Neuronal stem cell (in vitro differentiated cells): ENCODE measurements around the gene VSIG8.

ENCODE experiments used
- DNase-seq: peaks from one replicate; pipeline ENCODE4 v3.0.0-alpha.2; 2013; ENCODE audit warnings: low spot score
- H2AFZ ChIP-seq: one replicate; pipeline ENCODE4 v1.6.1; 2013; ENCODE audit warnings: mild to moderate bottlenecking, low read length, inconsistent platforms
- H2AK5ac ChIP-seq: 2 replicates; pipeline ENCODE4 v1.6.1; 2013; ENCODE audit warnings: low read depth, mild to moderate bottlenecking, inconsistent platforms, low read length, moderate library complexity, mixed read lengths
- H2BK120ac ChIP-seq: 2 replicates; pipeline ENCODE4 v1.6.1; 2013; ENCODE audit warnings: low read depth, mild to moderate bottlenecking, inconsistent platforms, low read length, moderate library complexity, mixed read lengths
- H2BK12ac ChIP-seq: one replicate; pipeline ENCODE4 v1.6.1; 2013; ENCODE audit warnings: low read length, inconsistent platforms
- H2BK15ac ChIP-seq: 2 replicates; pipeline ENCODE4 v1.6.1; 2013; ENCODE audit warnings: mild to moderate bottlenecking, low read length, inconsistent platforms, mixed read lengths
- H2BK5ac ChIP-seq: one replicate; pipeline ENCODE4 v1.6.1; 2013; ENCODE audit warnings: inconsistent platforms, mild to moderate bottlenecking, low read length, moderate library complexity
- H3K14ac ChIP-seq: one replicate; pipeline ENCODE4 v1.6.1; 2013; ENCODE audit warnings: low read length, inconsistent platforms
- H3K18ac ChIP-seq: 2 replicates; pipeline ENCODE4 v1.6.1; 2013; ENCODE audit warnings: low read length, inconsistent platforms
- H3K23ac ChIP-seq: 2 replicates; pipeline ENCODE4 v1.6.1; 2013; ENCODE audit warnings: low read depth, mild to moderate bottlenecking, mixed read lengths, low read length, inconsistent platforms; ENCODE audit not compliant: poor library complexity
- H3K27ac ChIP-seq: replicated peaks from 3 replicates; pipeline ENCODE4 v1.5.1; 2013; ENCODE audit warnings: low read length, inconsistent platforms
- H3K27me3 ChIP-seq, 3 experiments: 2 replicates each; pipeline ENCODE4 v1.6.1; 2013; ENCODE audit warnings: low read length in 3 of 3, mild to moderate bottlenecking in 2 of 3, inconsistent platforms in 1 of 3, low read depth in 1 of 3, mixed read lengths in 1 of 3, moderate library complexity in 1 of 3; ENCODE audit not compliant: control insufficient read depth in 3 of 3, insufficient read depth in 3 of 3
- H3K36me3 ChIP-seq, 2 donors: replicated peaks in 1 of 2; 2 replicates each; pipeline ENCODE4 v1.6.1; 2013; ENCODE audit warnings: low read length in 2 of 2; ENCODE audit not compliant: control insufficient read depth in 2 of 2, insufficient read depth in 2 of 2
- H3K4ac ChIP-seq: 2 replicates; pipeline ENCODE4 v1.6.1; 2013; ENCODE audit warnings: inconsistent platforms, mild to moderate bottlenecking, low read length, moderate library complexity
- H3K4me1 ChIP-seq, 2 donors: 1 replicate in 1 of 2; 2 replicates in 1 of 2; pipeline ENCODE4 v1.6.1; 2013; ENCODE audit warnings: low read length in 2 of 2, low read depth in 1 of 2; ENCODE audit not compliant: control insufficient read depth in 2 of 2, insufficient read depth in 1 of 2
- H3K4me2 ChIP-seq: one replicate; pipeline ENCODE4 v1.6.1; 2013; ENCODE audit warnings: mild to moderate bottlenecking, low read length, inconsistent platforms; ENCODE audit not compliant: insufficient read depth, poor library complexity, severe bottlenecking
- H3K4me3 ChIP-seq, 2 donors: 2 replicates each; pipeline ENCODE4 v1.5.1; 2013; ENCODE audit warnings: low read length in 2 of 2, mild to moderate bottlenecking in 2 of 2, inconsistent platforms in 1 of 2, moderate library complexity in 1 of 2
- H3K79me1 ChIP-seq: one replicate; pipeline ENCODE4 v1.6.1; 2013; ENCODE audit warnings: low read depth, mild to moderate bottlenecking, inconsistent platforms, low read length, moderate library complexity
- H3K9ac ChIP-seq: one replicate; pipeline ENCODE4 v1.6.1; 2013; ENCODE audit warnings: mild to moderate bottlenecking, low read depth, low read length, inconsistent platforms; ENCODE audit not compliant: poor library complexity
- H3K9me3 ChIP-seq, 2 donors: replicated peaks in 1 of 2; 2 replicates each; pipeline versions ENCODE3 to v1.6.1; 2013; ENCODE audit warnings: low read length in 2 of 2, mild to moderate bottlenecking in 2 of 2, inconsistent platforms in 1 of 2, low read depth in 1 of 2, mixed read lengths in 1 of 2, moderate library complexity in 1 of 2; ENCODE audit not compliant: control insufficient read depth in 2 of 2, insufficient read depth in 1 of 2
- H4K8ac ChIP-seq: one replicate; pipeline ENCODE4 v1.6.1; 2013; ENCODE audit warnings: low read depth, mild to moderate bottlenecking, inconsistent platforms, low read length, moderate library complexity
- H4K91ac ChIP-seq: one replicate; pipeline ENCODE4 v1.6.1; 2013; ENCODE audit warnings: low read length, low read depth, mild to moderate bottlenecking, inconsistent platforms; ENCODE audit not compliant: poor library complexity
- whole genome bisulfite sequencing, 2 donors: extraction: QIAGEN DNeasy Blood & Tissue Kit; methylation state at CpG; one replicate each; pipeline ENCODE4 v1.1.7; 2013; ENCODE audit warnings: missing lambda C conversion rate in 2 of 2, mixed read lengths in 1 of 2; ENCODE audit not compliant: insufficient read length in 2 of 2, insufficient replicate concordance in 1 of 2; ENCODE audit errors: extremely low coverage in 2 of 2; 5-methylcytosine and 5-hydroxymethylcytosine counted together

VSIG8 gene

GRCh38 chr1:159831412-159832141 is 30.9 kb downstream of the VSIG8 start:
- Histone ChIP-seq H3K27ac (no peak overlapping the region), H3K9ac (no peak overlapping the region), H2AFZ (no peak overlapping the region), H4K91ac (no peak overlapping the region), H3K4me1 (peaks cover 0 to 7% of the 10 kb centered on the region in 2 donors), H3K18ac (no peak overlapping the region), H3K14ac (no peak overlapping the region), H3K4ac (no peak overlapping the region), H3K4me2 (no peak overlapping the region), H3K36me3 (no peaks in the 10 kb centered on the region), H2BK5ac (no peak overlapping the region), H3K9me3 (no peaks in the 10 kb centered on the region), H2AK5ac (no peak overlapping the region), H2BK120ac (no peak overlapping the region), H3K27me3 (peaks cover 0 to 51% (median 0%) of the 10 kb centered on the region in 3 experiments), H3K4me3 (no peak overlapping the region), H2BK15ac (no peak overlapping the region), H4K8ac (no peak overlapping the region), H3K23ac (no peak overlapping the region), H3K79me1 (no peaks in the 10 kb centered on the region), H2BK12ac (no peak overlapping the region)
- no peak for DNase-seq
- WGBS, 2 donors = no CpG with 5 or more reads among the region's 7 CpGs

GRCh38 chr1:159830722-159831121 is 31.7 kb downstream of the VSIG8 start:
- Histone ChIP-seq H4K91ac (no peak overlapping the region), H3K18ac (no peak overlapping the region), H3K9ac (no peak overlapping the region), H3K4me1 (peaks cover 0 to 7% of the 10 kb centered on the region in 2 donors), H3K4me2 (no peak overlapping the region), H2BK120ac (no peak overlapping the region), H2BK12ac (no peak overlapping the region), H4K8ac (no peak overlapping the region), H3K4me3 (no peak overlapping the region), H3K23ac (no peak overlapping the region), H3K27ac (no peak overlapping the region), H3K9me3 (no peaks in the 10 kb centered on the region), H2BK5ac (no peak overlapping the region), H2AK5ac (no peak overlapping the region), H2AFZ (no peak overlapping the region), H3K27me3 (peaks cover 0 to 56% (median 0%) of the 10 kb centered on the region in 3 experiments), H3K36me3 (no peaks in the 10 kb centered on the region), H3K14ac (no peak overlapping the region), H3K79me1 (no peaks in the 10 kb centered on the region), H2BK15ac (no peak overlapping the region), H3K4ac (no peak overlapping the region)
- DNase-seq = no peak
- no CpG with 5 or more reads among the region's 8 CpGs for WGBS, 2 donors

GRCh38 chr1:159829822-159830465 is 32.5 kb downstream of the VSIG8 start:
- H3K36me3 ChIP-seq = no peaks in the 10 kb centered on the region
- H3K79me1 ChIP-seq = no peaks in the 10 kb centered on the region
- H3K27me3 ChIP-seq = peaks cover 0 to 59% (median 0%) of the 10 kb centered on the region in 3 experiments
- no peak overlapping the region for H2AFZ ChIP-seq
- no peak overlapping the region for H2BK5ac ChIP-seq
- H3K14ac ChIP-seq = no peak overlapping the region
- no CpG with 5 or more reads among the region's 18 CpGs for WGBS, 2 donors
- H3K4me3 ChIP-seq = no peak overlapping the region
- no peak overlapping the region for H4K91ac ChIP-seq
- DNase-seq = no peak
- no peak overlapping the region for H3K23ac ChIP-seq
- no peaks in the 10 kb centered on the region for H3K9me3 ChIP-seq
- H3K4ac ChIP-seq = no peak overlapping the region
- H2AK5ac ChIP-seq = peak overlapping the region; percentile 12
- H2BK15ac ChIP-seq = peak overlapping the region; percentile 63
- no peak overlapping the region for H2BK12ac ChIP-seq
- peaks cover 0 to 8% of the 10 kb centered on the region in 2 donors for H3K4me1 ChIP-seq
- no peak overlapping the region for H3K9ac ChIP-seq
- H3K27ac ChIP-seq = no peak overlapping the region
- H4K8ac ChIP-seq = no peak overlapping the region
- no peak overlapping the region for H3K4me2 ChIP-seq
- H3K18ac ChIP-seq = peak overlapping the region; percentile 3
- no peak overlapping the region for H2BK120ac ChIP-seq

- H3K4ac ChIP-seq = no peak overlapping the region
- H3K4me3 ChIP-seq = no peak overlapping the region
- no peak overlapping the region for H2BK120ac ChIP-seq
- H3K23ac ChIP-seq = no peak overlapping the region
- H2AK5ac ChIP-seq = no peak overlapping the region
- no CpG with 5 or more reads among the region's 3 CpGs for WGBS, 2 donors
- H3K27me3 ChIP-seq = peaks cover 0 to 59% (median 0%) of the 10 kb centered on the region in 3 experiments
- H2BK5ac ChIP-seq = no peak overlapping the region
- H3K9ac ChIP-seq = no peak overlapping the region
- H3K79me1 ChIP-seq = no peaks in the 10 kb centered on the region
- no peaks in the 10 kb centered on the region for H3K9me3 ChIP-seq
- H4K91ac ChIP-seq = no peak overlapping the region
- no peaks in the 10 kb centered on the region for H3K36me3 ChIP-seq
- no peak overlapping the region for H2BK15ac ChIP-seq
- H3K14ac ChIP-seq = no peak overlapping the region
- H3K27ac ChIP-seq = no peak overlapping the region
- H2BK12ac ChIP-seq = no peak overlapping the region
- H4K8ac ChIP-seq = no peak overlapping the region
- no peak for DNase-seq
- H3K18ac ChIP-seq = no peak overlapping the region
- no peak overlapping the region for H2AFZ ChIP-seq
- peaks cover 0 to 8% of the 10 kb centered on the region in 2 donors for H3K4me1 ChIP-seq
- H3K4me2 ChIP-seq = no peak overlapping the region
Measured at GRCh38 chr1:159829273-159829634, 33.2 kb downstream of the VSIG8 start.
